Keratinocyte (primary cell): ENCODE data around the gene CCDC167. TPM values are rescaled to one million over a fixed set of nuclear protein-coding genes. Genes with fewer than 3 reads are reported as not detected.

Experiments used
- DNase-seq: peaks from one replicate; pipeline ENCODE4 v3.0.0-alpha.2; 2011; ENCODE audit warnings: low read depth, missing footprints, low spot score
- FAIRE-seq: peaks from 2 replicates; lab custom pipeline; 2011; peaks lifted over from hg19 to GRCh38; lab: Jason Lieb, UNC
- H2AFZ ChIP-seq: 2 replicates; pipeline ENCODE4 v1.6.0; 2012; ENCODE audit warnings: low read length, control low read depth, inconsistent platforms; ENCODE audit not compliant: control insufficient read depth
- H3K27ac ChIP-seq: 2 replicates; pipeline ENCODE4 v1.5.1; 2011; ENCODE audit warnings: low read length; ENCODE audit not compliant: control insufficient read depth, insufficient read depth
- H3K27me3 ChIP-seq: 3 replicates; pipeline ENCODE4 v1.6.0; 2011; ENCODE audit warnings: low read length; ENCODE audit not compliant: control insufficient read depth, insufficient read depth; ENCODE audit errors: extremely low read depth
- H3K36me3 ChIP-seq, 2 experiments: 2 replicates in 1 of 2; 3 replicates in 1 of 2; pipeline ENCODE4 v1.5.1; 2011; ENCODE audit warnings: low read length in 2 of 2, mild to moderate bottlenecking in 1 of 2; ENCODE audit not compliant: control insufficient read depth in 2 of 2, insufficient read depth in 2 of 2; ENCODE audit errors: extremely low read depth in 1 of 2
- H3K4me1 ChIP-seq: 3 replicates; pipeline ENCODE4 v1.5.1; 2011; ENCODE audit warnings: low read length; ENCODE audit not compliant: control insufficient read depth, insufficient read depth; ENCODE audit errors: extremely low read depth
- H3K4me2 ChIP-seq: 3 replicates; pipeline ENCODE4 v1.6.0; 2011; ENCODE audit warnings: low read depth, low read length; ENCODE audit not compliant: control insufficient read depth, insufficient read depth; ENCODE audit errors: extremely low read depth
- H3K4me3 ChIP-seq, 3 experiments: fragments of 200-600 bp in 1 of 3; sonication (generic) in 1 of 3; 2 replicates in 2 of 3; 3 replicates in 1 of 3; pipeline ENCODE4 v1.5.1; 2011 to 2016; ENCODE audit warnings: low read length in 3 of 3, mild to moderate bottlenecking in 3 of 3, control low read depth in 2 of 3, inconsistent platforms in 1 of 3, low read depth in 1 of 3, mixed read lengths in 1 of 3, mixed run types in 1 of 3, moderate library complexity in 1 of 3; ENCODE audit not compliant: control insufficient read depth in 2 of 3, insufficient read depth in 2 of 3; ENCODE audit errors: extremely low read depth in 1 of 3
- H3K79me2 ChIP-seq: 2 replicates; pipeline ENCODE4 v1.6.0; 2012; ENCODE audit warnings: low read length; ENCODE audit not compliant: control insufficient read depth, insufficient read depth
- H3K9ac ChIP-seq: 3 replicates; pipeline ENCODE4 v1.6.0; 2011; ENCODE audit warnings: low read length; ENCODE audit not compliant: control insufficient read depth, insufficient read depth; ENCODE audit errors: extremely low read depth
- H3K9me1 ChIP-seq: 3 replicates; pipeline ENCODE4 v1.6.0; 2011; ENCODE audit warnings: low read length; ENCODE audit not compliant: control insufficient read depth, insufficient read depth; ENCODE audit errors: extremely low read depth
- H3K9me3 ChIP-seq: 2 replicates; pipeline ENCODE4 v1.5.1; 2012; ENCODE audit warnings: low read depth, low read length; ENCODE audit not compliant: control insufficient read depth
- H4K20me1 ChIP-seq: 3 replicates; pipeline ENCODE4 v1.6.0; 2011; ENCODE audit warnings: low read length; ENCODE audit not compliant: control insufficient read depth, insufficient read depth; ENCODE audit errors: extremely low read depth
- EZH2 ChIP-seq: IDR thresholded peaks from one replicate; pipeline ENCODE4 v1.6.1; 2012; ENCODE audit warnings: inconsistent platforms, mild to moderate bottlenecking, low read length, moderate library complexity
- dilution Hi-C: fragments of 300-500 bp; cut with MboI; formaldehyde crosslinking; loops from one replicate; pipeline ENCODE4 v1.7.0; 2020; ENCODE audit warnings: low sequenced_read_pairs; ENCODE audit not compliant: extremely low pct_ligation_motif_present
- polyA plus RNA-seq, 5 experiments: library from polyadenylated mRNA; depleted of rRNA in 3 of 5; stranded (reverse) in 3 of 5; stranded (forward) in 1 of 5; unstranded in 1 of 5; fragments of >200 nt; gene quantifications; 1 replicate in 1 of 5; 2 replicates in 3 of 5; 3 replicates in 1 of 5; pipeline versions ENCODE4 v1.2.1 to v1.2.3, GENCODE V29; 2011 to 2012; ENCODE audit warnings: missing spikeins in 2 of 5, low read depth in 1 of 5, low replicate concordance in 1 of 5
- TF ChIP-seq, protein P1 (sequence below), 3 experiments: IDR thresholded peaks in 1 of 3; conservative IDR thresholded peaks in 1 of 3; optimal IDR thresholded peaks in 1 of 3; 2 replicates in 2 of 3; 3 replicates in 1 of 3; pipeline versions ENCODE3 to v1.5.1; 2011; ENCODE audit warnings: low read length in 3 of 3, mild to moderate bottlenecking in 3 of 3, moderate library complexity in 2 of 3, control low read depth in 1 of 3, inconsistent platforms in 1 of 3; ENCODE audit not compliant: insufficient read depth in 2 of 3; ENCODE audit errors: extremely low read depth in 1 of 3

The CCDC167 gene
- polyA plus RNA-seq, 1 donor (not counting 4 experiments of a cell fraction or from before 2014, with no cell fraction given), result 39.8 TPM

DNA sequence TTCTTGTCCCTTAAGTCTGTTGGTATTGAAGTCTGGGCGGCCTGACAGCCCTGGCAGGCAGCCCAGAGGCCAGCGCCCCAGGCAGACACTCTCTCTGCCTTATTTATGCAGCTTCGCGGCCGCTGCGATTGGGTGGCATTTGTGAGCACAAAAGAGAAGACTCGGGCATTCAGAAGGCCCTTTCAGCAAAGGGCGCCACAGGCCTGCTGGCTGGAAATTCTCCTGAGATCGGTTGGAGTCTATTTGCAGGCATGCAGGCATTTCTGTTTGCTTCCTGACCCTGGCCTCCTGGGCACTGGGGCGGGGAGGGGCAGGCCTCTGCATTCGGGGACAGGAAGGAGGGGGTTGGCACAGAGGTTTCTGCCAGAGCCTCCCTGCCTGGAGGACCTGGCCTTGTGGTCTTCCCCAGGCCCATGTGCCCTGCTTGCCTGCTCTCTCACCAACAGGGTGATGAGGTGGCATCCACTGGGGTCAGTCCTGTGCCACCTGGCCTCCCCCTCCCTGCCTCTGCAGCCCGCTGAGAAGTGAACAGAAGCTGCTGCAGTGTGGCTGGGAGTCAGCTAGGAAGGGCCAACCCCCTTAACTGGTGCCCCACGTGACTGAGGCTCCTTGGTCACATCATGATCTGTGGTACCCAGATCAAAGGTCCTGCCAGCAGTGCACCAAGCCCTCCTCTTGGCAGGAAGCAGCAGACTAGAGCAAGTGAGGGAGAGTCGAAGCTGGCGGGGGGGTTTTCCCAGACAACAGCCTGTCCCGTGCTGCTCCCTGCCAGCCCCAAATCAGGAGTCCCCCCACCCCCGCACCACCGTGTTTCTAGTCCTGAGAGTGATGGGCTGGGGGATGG lies 16.6 kb upstream of the CCDC167 start:
- Histone ChIP-seq H3K27me3 (peaks cover 16% of the 10 kb centered on the region), H2AFZ (no peak overlapping the region), H3K4me3 (no peak overlapping the region), H3K36me3 (no peaks in the 10 kb centered on the region), H3K9ac (no peak overlapping the region), H3K9me1 (no peaks in the 10 kb centered on the region), H3K79me2 (no peaks in the 10 kb centered on the region), H3K4me2 (no peak overlapping the region), H3K27ac (no peak overlapping the region), H4K20me1 (no peaks in the 10 kb centered on the region), H3K4me1 (peaks cover 13% of the 10 kb centered on the region), H3K9me3 (no peaks in the 10 kb centered on the region)
- no peak for FAIRE-seq
- DNase-seq, result no peak
- dilution Hi-C loops, result no loop called here
- TF ChIP-seq EZH2, result no peak
- TF ChIP-seq, protein P1, sequence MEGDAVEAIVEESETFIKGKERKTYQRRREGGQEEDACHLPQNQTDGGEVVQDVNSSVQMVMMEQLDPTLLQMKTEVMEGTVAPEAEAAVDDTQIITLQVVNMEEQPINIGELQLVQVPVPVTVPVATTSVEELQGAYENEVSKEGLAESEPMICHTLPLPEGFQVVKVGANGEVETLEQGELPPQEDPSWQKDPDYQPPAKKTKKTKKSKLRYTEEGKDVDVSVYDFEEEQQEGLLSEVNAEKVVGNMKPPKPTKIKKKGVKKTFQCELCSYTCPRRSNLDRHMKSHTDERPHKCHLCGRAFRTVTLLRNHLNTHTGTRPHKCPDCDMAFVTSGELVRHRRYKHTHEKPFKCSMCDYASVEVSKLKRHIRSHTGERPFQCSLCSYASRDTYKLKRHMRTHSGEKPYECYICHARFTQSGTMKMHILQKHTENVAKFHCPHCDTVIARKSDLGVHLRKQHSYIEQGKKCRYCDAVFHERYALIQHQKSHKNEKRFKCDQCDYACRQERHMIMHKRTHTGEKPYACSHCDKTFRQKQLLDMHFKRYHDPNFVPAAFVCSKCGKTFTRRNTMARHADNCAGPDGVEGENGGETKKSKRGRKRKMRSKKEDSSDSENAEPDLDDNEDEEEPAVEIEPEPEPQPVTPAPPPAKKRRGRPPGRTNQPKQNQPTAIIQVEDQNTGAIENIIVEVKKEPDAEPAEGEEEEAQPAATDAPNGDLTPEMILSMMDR (optimal IDR thresholded peaks at IDR 0.05 in 1 of 3, IDR thresholded peaks at IDR 0.05 in 1 of 3, conservative IDR thresholded peaks at IDR 0.05 in 1 of 3; ENCODE audit: extremely low read depth in 1 of 3, insufficient read depth in 2 of 3, low read length in 3 of 3), result no peak

DNA sequence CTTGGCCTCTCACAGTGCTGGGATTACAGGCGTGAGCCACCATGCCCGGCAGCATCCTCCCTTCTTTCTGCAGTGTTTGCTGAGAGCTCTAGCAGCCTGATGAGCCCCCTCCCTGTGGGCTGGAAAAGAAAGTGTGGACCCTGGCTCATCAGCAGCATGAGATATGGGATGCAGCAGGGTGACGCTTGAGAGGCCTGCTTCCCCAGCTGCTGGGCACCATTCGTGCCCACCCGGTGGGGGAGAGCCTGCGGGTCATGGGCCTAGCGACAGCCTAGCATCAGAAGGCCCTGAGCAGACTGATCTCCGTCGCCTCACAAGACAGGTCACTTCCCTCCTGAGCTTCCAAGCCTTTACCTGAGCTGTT lies 16.0 kb upstream of the CCDC167 start:
- H3K9ac ChIP-seq, result no peak overlapping the region
- H3K4me2 ChIP-seq, result no peak overlapping the region
- H3K36me3 ChIP-seq, result no peaks in the 10 kb centered on the region
- no peaks in the 10 kb centered on the region for H3K79me2 ChIP-seq
- DNase-seq (no peak), FAIRE-seq (no peak)
- H4K20me1 ChIP-seq, result no peaks in the 10 kb centered on the region
- dilution Hi-C loops, result no loop called here
- H3K27me3 ChIP-seq, result peaks cover 11% of the 10 kb centered on the region
- no peak overlapping the region for H2AFZ ChIP-seq
- H3K4me3 ChIP-seq, result no peak overlapping the region
- H3K4me1 ChIP-seq, result peaks cover 13% of the 10 kb centered on the region
- no peak overlapping the region for H3K27ac ChIP-seq
- no peak for TF ChIP-seq EZH2
- TF ChIP-seq, protein P1 (optimal IDR thresholded peaks at IDR 0.05 in 1 of 3, IDR thresholded peaks at IDR 0.05 in 1 of 3, conservative IDR thresholded peaks at IDR 0.05 in 1 of 3; ENCODE audit: extremely low read depth in 1 of 3, insufficient read depth in 2 of 3, low read length in 3 of 3), result no peak
- no peaks in the 10 kb centered on the region for H3K9me3 ChIP-seq
- no peaks in the 10 kb centered on the region for H3K9me1 ChIP-seq
